NCI-H2107 treated with DMSO at 0.1 percent for 48 hours (cell line): Measurements from ENCODE around the gene SFN.

ENCODE experiments used
- DNase-seq: peaks from one replicate; lab custom pipeline; 2025; ENCODE audit not compliant: unreplicated experiment; lab: John Stamatoyannopoulos, UW

Gene SFN

GRCh38 chr1:26910343-26911160, 47.6 kb downstream of the SFN start:
- no peak for DNase-seq

GRCh38 chr1:26911399-26912146, 48.6 kb downstream of the SFN start:
- DNase-seq: no peak

GRCh38 chr1:26912147-26912490, 49.2 kb downstream of the SFN start:
- no peak for DNase-seq

- DNase-seq: no peak
These were observed 50.4 kb downstream of the SFN start for GRCh38 chr1:26913389-26913753.
